WTC11 (cell line): ENCODE results near the gene ZNF326. TPM values are rescaled to one million over a fixed set of nuclear protein-coding genes. Genes with fewer than 3 reads are reported as not detected.

Experiments used
- ATAC-seq: fragments of 200-7000 bp; cut with Tn5 transposase; 2 replicates; pipeline ENCODE4 v1.10.0; 2021; ENCODE audit warnings: mild to moderate bottlenecking, moderate library complexity
- CTCF ChIA-PET: fragments of 300-600 bp; sonication (Branson Sonifier 250); formaldehyde crosslinking; loops from one replicate; lab custom pipeline; 2021; ENCODE audit warnings: antibody characterized with exemption; lab: Charles Lee
- POLR2A ChIA-PET: fragments of 350-600 bp; sonication (Branson Sonifier 250); formaldehyde crosslinking; loops from one replicate; lab custom pipeline; 2021; ENCODE audit warnings: antibody characterized with exemption; lab: Charles Lee
- DNase-seq: peaks from one replicate; pipeline ENCODE4 v3.0.0; 2021; ENCODE audit warnings: low spot score
- H3K27ac Mint-ChIP-seq: 2 replicates; pipeline ENCODE4 v1.8.0; 2021; ENCODE audit warnings: mixed read lengths
- H3K27me3 Mint-ChIP-seq: 2 replicates; pipeline ENCODE4 v1.8.0; 2021; ENCODE audit warnings: low read depth, mild to moderate bottlenecking, moderate library complexity, mixed read lengths
- H3K36me3 Mint-ChIP-seq: 2 replicates; pipeline ENCODE4 v1.8.0; 2021; ENCODE audit warnings: mixed read lengths
- H3K4me1 Mint-ChIP-seq: 2 replicates; pipeline ENCODE4 v1.8.0; 2022; ENCODE audit warnings: mixed read lengths
- H3K4me3 Mint-ChIP-seq: 2 replicates; pipeline ENCODE4 v1.8.0; 2021; ENCODE audit warnings: mild to moderate bottlenecking, moderate library complexity, mixed read lengths
- H3K9me3 Mint-ChIP-seq: 2 replicates; pipeline ENCODE4 v1.8.0; 2021; ENCODE audit warnings: mixed read lengths
- ATF1 ChIP-seq: sonication (generic); formaldehyde crosslinking; IDR thresholded peaks from 2 replicates; pipeline ENCODE4 v1.8.1; 2023; ENCODE audit warnings: mild to moderate bottlenecking, moderate library complexity, missing genetic modification reagents
- CBFB ChIP-seq: sonication (generic); formaldehyde crosslinking; IDR thresholded peaks from 2 replicates; pipeline ENCODE4 v1.8.1; 2022; ENCODE audit warnings: mild to moderate bottlenecking, low read depth, missing genetic modification reagents
- CREB1 ChIP-seq: sonication (generic); formaldehyde crosslinking; IDR thresholded peaks from 2 replicates; pipeline ENCODE4 v1.8.0; 2023; ENCODE audit warnings: mild to moderate bottlenecking, missing genetic modification reagents
- CTCF ChIP-seq: fragments of 200-600 bp; IDR thresholded peaks from 2 replicates; pipeline ENCODE4 v1.8.0; 2022; ENCODE audit warnings: antibody characterized with exemption
- E2F1 ChIP-seq: sonication (generic); formaldehyde crosslinking; IDR thresholded peaks from 2 replicates; pipeline ENCODE4 v1.8.0; 2022; ENCODE audit warnings: mild to moderate bottlenecking, missing genetic modification reagents
- ELF4 ChIP-seq: sonication (generic); formaldehyde crosslinking; IDR thresholded peaks from 2 replicates; pipeline ENCODE4 v1.8.1; 2022; ENCODE audit warnings: low read depth, mild to moderate bottlenecking, moderate library complexity, missing genetic modification reagents
- JUN ChIP-seq: sonication (generic); formaldehyde crosslinking; IDR thresholded peaks from 2 replicates; pipeline ENCODE4 v1.8.0; 2023; ENCODE audit warnings: mild to moderate bottlenecking, missing genetic modification reagents
- MYBL2 ChIP-seq: sonication (generic); formaldehyde crosslinking; IDR thresholded peaks from 2 replicates; pipeline ENCODE4 v1.8.1; 2023; ENCODE audit warnings: mild to moderate bottlenecking, moderate library complexity, missing genetic modification reagents
- NFE2L1 ChIP-seq: sonication (generic); formaldehyde crosslinking; IDR thresholded peaks from 2 replicates; pipeline ENCODE4 v1.8.1; 2023; ENCODE audit warnings: missing genetic modification reagents
- SMAD4 ChIP-seq: sonication (generic); formaldehyde crosslinking; IDR thresholded peaks from 2 replicates; pipeline ENCODE4 v1.8.0; 2022; ENCODE audit warnings: mild to moderate bottlenecking, missing genetic modification reagents
- TCF7 ChIP-seq: sonication (generic); formaldehyde crosslinking; IDR thresholded peaks from 2 replicates; pipeline ENCODE4 v1.8.0; 2022; ENCODE audit warnings: mild to moderate bottlenecking, low read depth, missing genetic modification reagents, moderate library complexity
- ZMAT4 ChIP-seq: fragments of 250-450 bp; sonication (Bioruptor Pico); IDR thresholded peaks from 2 replicates; pipeline ENCODE4 v1.9.0; 2021; ENCODE audit warnings: mild to moderate bottlenecking
- ZNF416 ChIP-seq: fragments of 250-450 bp; sonication (Bioruptor Pico); IDR thresholded peaks from 2 replicates; pipeline ENCODE4 v1.9.0; 2021; ENCODE audit warnings: mild to moderate bottlenecking, inconsistent platforms
- ZNF425 ChIP-seq: fragments of 250-450 bp; sonication (Bioruptor Pico); conservative IDR thresholded peaks from 2 replicates; pipeline ENCODE4 v1.9.0; 2021; ENCODE audit warnings: mild to moderate bottlenecking
- total RNA-seq: library from RNA; stranded (reverse); gene quantifications from 3 replicates; pipeline ENCODE4 v1.2.3, GENCODE V29; 2021

The ZNF326 gene
- total RNA-seq, 1 experiment from 2014 or later = 32.7 TPM

- POLR2A ChIA-PET = interaction anchor here (0.5 kb wide), 1 partner anchor 26 kb away, joined by 5 read pairs; no protein-coding TSS in a partner anchor
- H3K36me3 Mint-ChIP-seq = no peaks in the 10 kb centered on the region
- CTCF ChIA-PET = no interaction called here
Measured at GRCh38 chr1:90043586-90043985, 48.7 kb downstream of the ZNF326 start.

GRCh38 chr1:90044346-90044745, 49.4 kb downstream of the ZNF326 start:
- TF ChIP-seq E2F1 = no peak
- TF ChIP-seq ATF1 (CRISPR knock-in tag) = no peak
- TF ChIP-seq ELF4 (CRISPR knock-in tag) = no peak
- TF ChIP-seq ZMAT4 (CRISPR knock-in tag) = no peak
- no peak for TF ChIP-seq ZNF425 (CRISPR knock-in tag)
- Mint-ChIP-seq H3K27me3 (no peaks in the 10 kb centered on the region), H3K27ac (no peak overlapping the region), H3K9me3 (no peaks in the 10 kb centered on the region), H3K4me1 (peaks cover 6% of the 10 kb centered on the region; the same call in 1 of the 2 replicates), H3K4me3 (no peak overlapping the region), H3K36me3 (no peaks in the 10 kb centered on the region)
- ChIA-PET POLR2A (interaction anchor here (0.5 kb wide), 1 partner anchor 26 kb away, joined by 5 read pairs; no protein-coding TSS in a partner anchor), CTCF (no interaction called here)
- ATAC-seq (no peak), DNase-seq (no peak)

More at GRCh38 chr1:90043586-90043985, 48.7 kb downstream of the ZNF326 start:
- no peak for DNase-seq
- no peak overlapping the region for H3K4me3 Mint-ChIP-seq
- ATAC-seq = no peak
- no peak overlapping the region for H3K27ac Mint-ChIP-seq
- TF ChIP-seq SMAD4 (CRISPR knock-in tag) (no peak), ZNF416 (CRISPR knock-in tag) (no peak), CREB1 (CRISPR knock-in tag) (no peak), MYBL2 (no peak), TCF7 (CRISPR knock-in tag) (no peak), CBFB (no peak)
- peaks cover 6% of the 10 kb centered on the region; the same call in 1 of the 2 replicates for H3K4me1 Mint-ChIP-seq
- no peaks in the 10 kb centered on the region for H3K27me3 Mint-ChIP-seq
- no peaks in the 10 kb centered on the region for H3K9me3 Mint-ChIP-seq

- POLR2A ChIA-PET = no interaction called here
- no peak for TF ChIP-seq NFE2L1 (CRISPR knock-in tag)
- TF ChIP-seq CTCF = peak; percentile 66
- TF ChIP-seq JUN (CRISPR knock-in tag) = no peak
- Mint-ChIP-seq H3K27ac (no peak overlapping the region), H3K4me1 (peaks cover 6% of the 10 kb centered on the region; the same call in 1 of the 2 replicates), H3K27me3 (no peaks in the 10 kb centered on the region), H3K36me3 (no peaks in the 10 kb centered on the region), H3K4me3 (no peak overlapping the region), H3K9me3 (no peaks in the 10 kb centered on the region)
- CTCF ChIA-PET = interaction anchor here (0.7 to 1.6 kb wide), 10 partner anchors 9 to 533 kb away, joined by 3 to 5 read pairs (median 4); no protein-coding TSS in a partner anchor
- ATAC-seq (peak; percentile 83), DNase-seq (peak; percentile 50)
Measured at GRCh38 chr1:90045853-90046563, 51.1 kb downstream of the ZNF326 start.
